ENCODE data around the gene SLC8A1.

SLC8A1 gene

GRCh38 chr2:40348038-40348437 is 103.9 kb downstream of the SLC8A1 start:
- no peak for TF ChIP-seq CTCF (IDR thresholded peaks at IDR 0.05; ENCODE audit: low read depth, low read length)
- H3K4me3 ChIP-seq (ENCODE audit: low read depth, low read length): no peak overlapping the region

GRCh38 chr2:40346535-40347354 is 105.1 kb downstream of the SLC8A1 start:
- TF ChIP-seq CTCF (IDR thresholded peaks at IDR 0.05; ENCODE audit: low read depth, low read length): no peak

GRCh38 chr2:40344364-40344763 is 107.5 kb downstream of the SLC8A1 start:
- no peak overlapping the region for H3K4me3 ChIP-seq (ENCODE audit: low read depth, low read length)
- TF ChIP-seq CTCF (IDR thresholded peaks at IDR 0.05; ENCODE audit: low read depth, low read length): no peak

More at GRCh38 chr2:40346535-40347354, 105.1 kb downstream of the SLC8A1 start:
- no peak overlapping the region for H3K4me3 ChIP-seq (ENCODE audit: low read depth, low read length)

GRCh38 chr2:40343902-40344301 is 108.0 kb downstream of the SLC8A1 start:
- H3K4me3 ChIP-seq (ENCODE audit: low read depth, low read length): no peak overlapping the region
- TF ChIP-seq CTCF (IDR thresholded peaks at IDR 0.05; ENCODE audit: low read depth, low read length): no peak

- TF ChIP-seq CTCF (IDR thresholded peaks at IDR 0.05; ENCODE audit: low read depth, low read length): no peak
Observed at GRCh38 chr2:40341198-40341597, 110.7 kb downstream of the SLC8A1 start.

GRCh38 chr2:40339026-40339425 is 112.9 kb downstream of the SLC8A1 start:
- no peak for TF ChIP-seq CTCF (IDR thresholded peaks at IDR 0.05; ENCODE audit: low read depth, low read length)
- no peak overlapping the region for H3K4me3 ChIP-seq (ENCODE audit: low read depth, low read length)

More at GRCh38 chr2:40341198-40341597, 110.7 kb downstream of the SLC8A1 start:
- H3K4me3 ChIP-seq (ENCODE audit: low read depth, low read length): no peak overlapping the region

GRCh38 chr2:40332191-40332826 is 119.6 kb downstream of the SLC8A1 start:
- TF ChIP-seq CTCF (IDR thresholded peaks at IDR 0.05; ENCODE audit: low read depth, low read length): no peak

More at GRCh38 chr2:40332191-40332826, 119.6 kb downstream of the SLC8A1 start:
- H3K4me3 ChIP-seq (ENCODE audit: low read depth, low read length): no peak overlapping the region
